Measurements from ENCODE around the gene SF3A2.
A peak's percentile ranks its signal among the peaks of the same experiment; 100 is the strongest.

SF3A2 gene

GRCh38 chr19:2268480-2268830 is 31.8 kb downstream of the SF3A2 start:
- ATAC-seq = no peak
- TF ChIP-seq ARNTL (CRISPR knock-in tag; IDR thresholded peaks at IDR 0.05; ENCODE audit: borderline replicate concordance, low read depth) (no peak), ISL1 (CRISPR knock-in tag; IDR thresholded peaks at IDR 0.05) (no peak), OSR1 (CRISPR knock-in tag; IDR thresholded peaks at IDR 0.05) (no peak)

GRCh38 chr19:2268861-2269243 is 32.2 kb downstream of the SF3A2 start:
- no peak for ATAC-seq
- TF ChIP-seq GLIS3 (CRISPR knock-in tag; IDR thresholded peaks at IDR 0.05) = no peak
- TF ChIP-seq ZC3H10 (CRISPR knock-in tag; IDR thresholded peaks at IDR 0.05) = 0 out of 2 replicates have a peak, but pooled peaks have one; percentile 10

GRCh38 chr19:2269244-2270156 is 32.9 kb downstream of the SF3A2 start:
- TF ChIP-seq CSDC2 (CRISPR knock-in tag; IDR thresholded peaks at IDR 0.05) (peak; percentile 94; the same call in 1 of the 2 replicates), TSHZ2 (CRISPR knock-in tag; IDR thresholded peaks at IDR 0.05) (peak; percentile 89; the same call in 1 of the 2 replicates), ZFP3 (CRISPR knock-in tag; IDR thresholded peaks at IDR 0.05) (peak; percentile 69; the same call in 1 of the 2 replicates), ARNTL (CRISPR knock-in tag; IDR thresholded peaks at IDR 0.05; ENCODE audit: borderline replicate concordance, low read depth) (no peak), ISL1 (CRISPR knock-in tag; IDR thresholded peaks at IDR 0.05) (no peak), GLIS3 (CRISPR knock-in tag; IDR thresholded peaks at IDR 0.05) (no peak), SNAI2 (CRISPR knock-in tag; IDR thresholded peaks at IDR 0.05) (peak; percentile 95; the same call in 1 of the 2 replicates), OSR1 (CRISPR knock-in tag; IDR thresholded peaks at IDR 0.05) (0 out of 2 replicates have a peak, but pooled peaks have one; percentile 54), BACH2 (CRISPR knock-in tag; IDR thresholded peaks at IDR 0.05; ENCODE audit: borderline replicate concordance) (0 out of 2 replicates have a peak, but pooled peaks have one; percentile 33)
- ATAC-seq = peak; percentile 83

GRCh38 chr19:2270157-2270422 is 33.5 kb downstream of the SF3A2 start:
- peak; percentile 2; the same call in 1 of the 3 replicates for ATAC-seq

More at GRCh38 chr19:2270157-2270422, 33.5 kb downstream of the SF3A2 start:
- TF ChIP-seq TSHZ2 (CRISPR knock-in tag; IDR thresholded peaks at IDR 0.05) (no peak), POU6F1 (CRISPR knock-in tag; IDR thresholded peaks at IDR 0.05; ENCODE audit: borderline replicate concordance, low read depth) (no peak), BACH2 (CRISPR knock-in tag; IDR thresholded peaks at IDR 0.05; ENCODE audit: borderline replicate concordance) (no peak), TOX (CRISPR knock-in tag; IDR thresholded peaks at IDR 0.05; ENCODE audit: borderline replicate concordance) (no peak), ZNF70 (CRISPR knock-in tag; IDR thresholded peaks at IDR 0.05) (no peak), ISL1 (CRISPR knock-in tag; IDR thresholded peaks at IDR 0.05) (no peak), ZC3H10 (CRISPR knock-in tag; IDR thresholded peaks at IDR 0.05) (no peak), ZFP3 (CRISPR knock-in tag; IDR thresholded peaks at IDR 0.05) (no peak), TCF4 (CRISPR knock-in tag; IDR thresholded peaks at IDR 0.05; ENCODE audit: borderline replicate concordance) (no peak), ZNF8 (CRISPR knock-in tag; IDR thresholded peaks at IDR 0.05) (no peak), ZFP30 (CRISPR knock-in tag; IDR thresholded peaks at IDR 0.05) (no peak), SNAI2 (CRISPR knock-in tag; IDR thresholded peaks at IDR 0.05) (no peak), ARNTL (CRISPR knock-in tag; IDR thresholded peaks at IDR 0.05; ENCODE audit: borderline replicate concordance, low read depth) (no peak), ZNF565 (CRISPR knock-in tag; conservative IDR thresholded peaks at IDR 0.05; ENCODE audit: low read depth) (no peak), PPARA (CRISPR knock-in tag; IDR thresholded peaks at IDR 0.05; ENCODE audit: borderline replicate concordance) (no peak), ESRRG (CRISPR knock-in tag; IDR thresholded peaks at IDR 0.05) (no peak), OSR1 (CRISPR knock-in tag; IDR thresholded peaks at IDR 0.05) (no peak), PATZ1 (CRISPR knock-in tag; IDR thresholded peaks at IDR 0.05; ENCODE audit: borderline replicate concordance) (no peak), CSRNP3 (CRISPR knock-in tag; IDR thresholded peaks at IDR 0.05) (no peak), CSDC2 (CRISPR knock-in tag; IDR thresholded peaks at IDR 0.05) (no peak)
